Endodermal cell (in vitro differentiated cells): ENCODE results near the gene DNAH8. TPM values are rescaled to one million over a fixed set of nuclear protein-coding genes. Genes with fewer than 3 reads are reported as not detected.
A peak's percentile ranks its signal among the peaks of the same experiment; 100 is the strongest.

Experiments
- DNase-seq: peaks from one replicate; pipeline ENCODE4 v3.0.0-alpha.2; 2017
- H3K27ac ChIP-seq: 2 replicates; pipeline ENCODE4 v1.5.1; 2013; ENCODE audit warnings: mild to moderate bottlenecking, low read depth, low read length, moderate library complexity
- H3K27me3 ChIP-seq: 2 replicates; pipeline ENCODE4 v1.6.1; 2013; ENCODE audit warnings: mild to moderate bottlenecking, low read length, moderate library complexity; ENCODE audit not compliant: insufficient read depth, control insufficient read depth, poor library complexity, severe bottlenecking
- H3K36me3 ChIP-seq: 2 replicates; pipeline ENCODE4 v1.7.0; 2013; ENCODE audit warnings: mild to moderate bottlenecking, low read length, moderate library complexity; ENCODE audit not compliant: control insufficient read depth, insufficient read depth
- H3K4me1 ChIP-seq: one replicate; pipeline ENCODE4 v1.7.0; 2013; ENCODE audit warnings: low read length; ENCODE audit not compliant: control insufficient read depth, insufficient read depth
- H3K4me3 ChIP-seq: 2 replicates; pipeline ENCODE4 v1.5.1; 2013; ENCODE audit warnings: mild to moderate bottlenecking, low read length, moderate library complexity
- H3K9ac ChIP-seq: 2 replicates; pipeline ENCODE4 v1.6.1; 2013; ENCODE audit warnings: mild to moderate bottlenecking, low read length, moderate library complexity; ENCODE audit not compliant: poor library complexity, severe bottlenecking; ENCODE audit errors: extremely low read depth
- H3K9me3 ChIP-seq: 2 replicates; pipeline ENCODE4 v1.6.1; 2013; ENCODE audit warnings: mild to moderate bottlenecking, low read length, moderate library complexity; ENCODE audit not compliant: control insufficient read depth
- H3K27ac Mint-ChIP-seq: 2 replicates; pipeline ENCODE4 v1.8.0; 2020; ENCODE audit warnings: mixed read lengths
- H3K27me3 Mint-ChIP-seq: 2 replicates; pipeline ENCODE4 v1.8.0; 2021; ENCODE audit warnings: mild to moderate bottlenecking, mixed read lengths; ENCODE audit not compliant: insufficient read depth
- H3K36me3 Mint-ChIP-seq: 2 replicates; pipeline ENCODE4 v1.8.0; 2020; ENCODE audit warnings: low read depth, mixed read lengths
- H3K4me1 Mint-ChIP-seq: 2 replicates; pipeline ENCODE4 v1.8.0; 2020; ENCODE audit warnings: mixed read lengths
- H3K4me3 Mint-ChIP-seq: 2 replicates; pipeline ENCODE4 v1.8.0; 2020; ENCODE audit warnings: mild to moderate bottlenecking, moderate library complexity, mixed read lengths
- H3K9me3 Mint-ChIP-seq: 2 replicates; pipeline ENCODE4 v1.8.0; 2020; ENCODE audit warnings: mild to moderate bottlenecking, mixed read lengths
- WGBS, 2 experiments: methylation state at CpG; one replicate each; pipeline versions ENCODE4 v1.1.5 to v1.1.7; 2013; ENCODE audit warnings: missing lambda C conversion rate in 2 of 2, mixed read lengths in 1 of 2; ENCODE audit not compliant: insufficient coverage in 1 of 2, insufficient read length in 1 of 2; 5-methylcytosine and 5-hydroxymethylcytosine counted together
- total RNA-seq, 2 donors: library from RNA; stranded (reverse); fragmentation: NEBNext Ultra II Directional in 1 of 2; extraction: Animal tissue kit (Norgen Biotek cat#: 25700) in 1 of 2; gene quantifications; 2 replicates in 1 of 2; 3 replicates in 1 of 2; pipeline ENCODE4 v1.2.1, GENCODE V29; 2021
- TF ChIP-seq, protein P1 (sequence below): fragments of 200-600 bp; sonication (generic); conservative IDR thresholded peaks from 2 replicates; pipeline ENCODE4 v1.5.0; 2021; ENCODE audit warnings: antibody characterized with exemption, mild to moderate bottlenecking

The DNAH8 gene
- total RNA-seq, 2 donors from 2014 or later, result not detected

DNA sequence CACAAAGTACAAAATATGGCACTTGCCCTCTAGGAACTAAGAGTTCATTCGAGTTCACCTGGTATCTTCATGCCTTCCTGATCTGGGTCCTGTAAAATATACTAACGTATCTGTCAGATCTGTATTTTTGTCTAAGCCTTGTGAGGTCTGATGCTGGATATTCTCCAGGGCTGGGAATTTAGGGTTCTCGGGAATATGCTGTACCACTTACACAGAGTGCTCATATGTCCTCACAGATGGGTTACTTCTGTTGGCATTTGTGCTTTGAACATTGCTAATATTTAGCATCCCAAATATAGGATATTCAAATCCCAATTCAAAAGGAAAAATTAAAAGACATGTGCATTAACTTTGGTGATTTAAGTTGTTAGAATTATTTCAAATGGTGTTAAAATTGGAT, 122.0 kb downstream of the DNAH8 start:
- TF ChIP-seq, protein P1, sequence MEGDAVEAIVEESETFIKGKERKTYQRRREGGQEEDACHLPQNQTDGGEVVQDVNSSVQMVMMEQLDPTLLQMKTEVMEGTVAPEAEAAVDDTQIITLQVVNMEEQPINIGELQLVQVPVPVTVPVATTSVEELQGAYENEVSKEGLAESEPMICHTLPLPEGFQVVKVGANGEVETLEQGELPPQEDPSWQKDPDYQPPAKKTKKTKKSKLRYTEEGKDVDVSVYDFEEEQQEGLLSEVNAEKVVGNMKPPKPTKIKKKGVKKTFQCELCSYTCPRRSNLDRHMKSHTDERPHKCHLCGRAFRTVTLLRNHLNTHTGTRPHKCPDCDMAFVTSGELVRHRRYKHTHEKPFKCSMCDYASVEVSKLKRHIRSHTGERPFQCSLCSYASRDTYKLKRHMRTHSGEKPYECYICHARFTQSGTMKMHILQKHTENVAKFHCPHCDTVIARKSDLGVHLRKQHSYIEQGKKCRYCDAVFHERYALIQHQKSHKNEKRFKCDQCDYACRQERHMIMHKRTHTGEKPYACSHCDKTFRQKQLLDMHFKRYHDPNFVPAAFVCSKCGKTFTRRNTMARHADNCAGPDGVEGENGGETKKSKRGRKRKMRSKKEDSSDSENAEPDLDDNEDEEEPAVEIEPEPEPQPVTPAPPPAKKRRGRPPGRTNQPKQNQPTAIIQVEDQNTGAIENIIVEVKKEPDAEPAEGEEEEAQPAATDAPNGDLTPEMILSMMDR, result no peak
- Mint-ChIP-seq H3K9me3 (no peaks in the 10 kb centered on the region), H3K27me3 (peaks cover 4% of the 10 kb centered on the region), H3K4me1 (peaks cover 8% of the 10 kb centered on the region), H3K27ac (no peak overlapping the region), H3K36me3 (no peaks in the 10 kb centered on the region), H3K4me3 (no peak overlapping the region)
- peaks cover 12% of the 10 kb centered on the region for H3K27me3 ChIP-seq
- H3K27ac ChIP-seq, result no peak overlapping the region
- H3K4me3 ChIP-seq, result no peak overlapping the region
- no peak overlapping the region for H3K9ac ChIP-seq
- no peaks in the 10 kb centered on the region for H3K9me3 ChIP-seq
- 92 to 100% methylated on average over 1 to 3 of the region's 3 CpGs for whole genome bisulfite sequencing, 2 experiments
- DNase-seq, result no peak
- no peaks in the 10 kb centered on the region for H3K36me3 ChIP-seq
- H3K4me1 ChIP-seq, result no peaks in the 10 kb centered on the region

- WGBS, 2 experiments, result 89 to 100% methylated on average over 1 to 3 of the region's 3 CpGs
- no peak overlapping the region for H3K27ac ChIP-seq
- TF ChIP-seq, protein P1, result peak; percentile 50
- peaks cover 2% of the 10 kb centered on the region for H3K27me3 Mint-ChIP-seq
- H3K36me3 Mint-ChIP-seq, result no peaks in the 10 kb centered on the region
- no peak overlapping the region for H3K4me3 Mint-ChIP-seq
- no peaks in the 10 kb centered on the region for H3K27me3 ChIP-seq
- no peaks in the 10 kb centered on the region for H3K4me1 Mint-ChIP-seq
- no peak overlapping the region for H3K4me3 ChIP-seq
- H3K9me3 ChIP-seq, result no peaks in the 10 kb centered on the region
- no peak overlapping the region for H3K27ac Mint-ChIP-seq
- DNase-seq, result peak; percentile 53
- H3K9ac ChIP-seq, result no peak overlapping the region
- H3K36me3 ChIP-seq, result no peaks in the 10 kb centered on the region
- H3K4me1 ChIP-seq, result no peaks in the 10 kb centered on the region
- no peaks in the 10 kb centered on the region for H3K9me3 Mint-ChIP-seq
Measured at GRCh38 chr6:38843798-38844197, 128.7 kb downstream of the DNAH8 start.

- H3K4me3 Mint-ChIP-seq, result no peak overlapping the region
- H3K27me3 Mint-ChIP-seq, result peaks cover 4% of the 10 kb centered on the region
- H3K36me3 ChIP-seq, result no peaks in the 10 kb centered on the region
- no peak overlapping the region for H3K27ac ChIP-seq
- H3K4me3 ChIP-seq, result no peak overlapping the region
- DNase-seq, result no peak
- no peak overlapping the region for H3K9ac ChIP-seq
- H3K36me3 Mint-ChIP-seq, result no peaks in the 10 kb centered on the region
- H3K9me3 ChIP-seq, result no peaks in the 10 kb centered on the region
- H3K4me1 ChIP-seq, result no peaks in the 10 kb centered on the region
- 88 to 89% methylated on average over 1 to 3 of the region's 3 CpGs for WGBS, 2 experiments
- no peaks in the 10 kb centered on the region for H3K27me3 ChIP-seq
- no peaks in the 10 kb centered on the region for H3K9me3 Mint-ChIP-seq
- TF ChIP-seq, protein P1, result no peak
- no peak overlapping the region for H3K27ac Mint-ChIP-seq
- H3K4me1 Mint-ChIP-seq, result peaks cover 9% of the 10 kb centered on the region
Measured at GRCh38 chr6:38845931-38846330, 130.8 kb downstream of the DNAH8 start.
